ENCODE data around the gene NADK. TPM values are rescaled to one million over a fixed set of nuclear protein-coding genes. Genes with fewer than 3 reads are reported as not detected.

The NADK gene
- total and polyA plus RNA-seq, 12 donors: 66.2 to 195 (median 153) TPM

DNA sequence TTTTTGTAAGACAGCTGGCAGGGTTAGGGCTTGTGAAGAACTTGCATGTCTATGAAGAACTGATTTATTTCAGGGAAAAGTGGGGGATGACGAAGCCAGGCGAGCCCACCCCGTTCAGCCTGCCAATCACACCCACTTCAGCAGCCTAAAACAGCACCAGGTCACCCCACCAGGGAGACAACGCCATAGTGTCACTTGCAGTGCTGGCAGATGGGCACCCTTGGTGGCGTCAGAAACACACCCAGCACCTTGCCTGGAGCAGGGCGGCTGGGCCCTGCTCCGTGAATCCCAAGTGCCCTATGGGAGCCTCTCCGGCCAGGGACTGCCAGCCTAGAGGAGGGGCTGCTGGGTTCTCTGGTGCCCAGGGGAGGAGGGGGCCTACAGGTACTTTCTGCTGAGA lies 5.0 kb upstream of the NADK start:
- TF ChIP-seq, protein P1, sequence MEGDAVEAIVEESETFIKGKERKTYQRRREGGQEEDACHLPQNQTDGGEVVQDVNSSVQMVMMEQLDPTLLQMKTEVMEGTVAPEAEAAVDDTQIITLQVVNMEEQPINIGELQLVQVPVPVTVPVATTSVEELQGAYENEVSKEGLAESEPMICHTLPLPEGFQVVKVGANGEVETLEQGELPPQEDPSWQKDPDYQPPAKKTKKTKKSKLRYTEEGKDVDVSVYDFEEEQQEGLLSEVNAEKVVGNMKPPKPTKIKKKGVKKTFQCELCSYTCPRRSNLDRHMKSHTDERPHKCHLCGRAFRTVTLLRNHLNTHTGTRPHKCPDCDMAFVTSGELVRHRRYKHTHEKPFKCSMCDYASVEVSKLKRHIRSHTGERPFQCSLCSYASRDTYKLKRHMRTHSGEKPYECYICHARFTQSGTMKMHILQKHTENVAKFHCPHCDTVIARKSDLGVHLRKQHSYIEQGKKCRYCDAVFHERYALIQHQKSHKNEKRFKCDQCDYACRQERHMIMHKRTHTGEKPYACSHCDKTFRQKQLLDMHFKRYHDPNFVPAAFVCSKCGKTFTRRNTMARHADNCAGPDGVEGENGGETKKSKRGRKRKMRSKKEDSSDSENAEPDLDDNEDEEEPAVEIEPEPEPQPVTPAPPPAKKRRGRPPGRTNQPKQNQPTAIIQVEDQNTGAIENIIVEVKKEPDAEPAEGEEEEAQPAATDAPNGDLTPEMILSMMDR (IDR thresholded peaks at IDR 0.05): no peak
- no peak for TF ChIP-seq POLR2A (IDR thresholded peaks at IDR 0.05)
- Histone ChIP-seq H3K36me3 (replicated peaks in 1 of 2) (peaks cover 0 to 37% of the 10 kb centered on the region in 2 donors), H3K27me3 (no peaks in the 10 kb centered on the region), H3K4me3 (no peak overlapping the region), H3K4me1 (replicated peaks in 1 of 2) (peaks cover 49 to 50% of the 10 kb centered on the region in 2 donors), H3K27ac (peak overlapping the region in 4 of 5 donors; percentile 45 to 97 (median 74)), H3K9me3 (replicated peaks in 1 of 3) (no peaks in the 10 kb centered on the region)
- intact Hi-C loops (cut with DNase I): loop anchor here in 1 of 2 donors (10.0 kb wide), 1 partner anchor 121 kb away; no protein-coding TSS in a partner anchor
- no peak for DNase-seq
- 76 to 83% (median 82%) methylated on average over 7 to 8 of the region's 8 CpGs for WGBS, 4 donors

DNA sequence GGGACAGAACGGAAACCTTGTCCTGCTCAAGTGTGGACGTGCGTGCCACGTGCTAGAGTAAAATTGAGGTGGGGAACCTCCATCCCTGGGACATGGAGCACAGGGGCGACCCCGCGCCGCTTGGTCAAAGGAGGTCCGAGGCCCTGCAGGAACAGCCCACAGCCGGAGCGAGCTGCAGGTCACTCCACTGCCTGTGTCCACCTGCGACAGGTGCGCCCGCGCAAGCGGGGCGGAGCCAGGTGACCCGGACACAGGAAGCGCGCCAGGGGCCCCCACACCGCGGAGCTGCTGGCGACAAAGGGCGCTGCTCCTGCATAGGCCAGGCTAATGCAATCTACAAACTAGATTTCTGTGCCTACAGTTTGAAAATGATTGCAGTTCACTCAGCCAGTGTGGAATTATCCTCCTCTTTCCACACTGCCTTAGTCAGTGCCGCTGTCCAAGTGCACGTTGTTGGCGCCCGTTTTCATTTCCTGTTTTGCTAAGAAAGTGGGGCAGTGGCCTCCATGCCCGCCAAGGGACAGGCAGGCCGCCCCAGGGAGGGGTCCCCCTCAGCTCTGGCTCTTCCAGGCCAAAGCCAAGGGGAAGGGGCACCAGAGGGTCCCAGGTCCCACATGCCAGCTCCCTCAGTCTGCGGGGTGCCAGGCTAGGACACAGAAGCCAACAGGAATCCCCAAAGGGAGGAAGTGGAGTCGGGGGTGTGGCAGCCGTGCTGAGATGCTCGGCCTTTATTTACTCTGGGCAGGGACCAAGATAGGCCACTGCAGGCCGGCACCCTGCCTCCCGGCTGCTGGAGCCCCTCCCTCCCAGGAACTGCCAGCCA lies 4.3 kb upstream of the NADK start:
- peak overlapping the region in 2 of 4 donors; percentile 7 to 28 for H3K4me3 ChIP-seq
- TF ChIP-seq, protein P1 (IDR thresholded peaks at IDR 0.05): no peak
- peak in 1 of 2 donors; percentile 31 for TF ChIP-seq POLR2A (IDR thresholded peaks at IDR 0.05)
- peaks cover 49 to 50% of the 10 kb centered on the region in 2 donors for H3K4me1 ChIP-seq (replicated peaks in 1 of 2)
- intact Hi-C loops (cut with DNase I): loop anchor here in 1 of 2 donors (10.0 kb wide), 1 partner anchor 122 kb away; no protein-coding TSS in a partner anchor
- WGBS, 4 donors: 2% methylated on average over 19 to 36 of the region's 36 CpGs
- H3K27me3 ChIP-seq: no peaks in the 10 kb centered on the region
- H3K36me3 ChIP-seq (replicated peaks in 1 of 2): peaks cover 0 to 29% of the 10 kb centered on the region in 2 donors
- peak in 6 of 7 donors; percentile 47 to 80 (median 69) for DNase-seq
- no peaks in the 10 kb centered on the region for H3K9me3 ChIP-seq (replicated peaks in 1 of 3)
- peak overlapping the region in 4 of 5 donors; percentile 52 to 98 (median 96) for H3K27ac ChIP-seq

DNA sequence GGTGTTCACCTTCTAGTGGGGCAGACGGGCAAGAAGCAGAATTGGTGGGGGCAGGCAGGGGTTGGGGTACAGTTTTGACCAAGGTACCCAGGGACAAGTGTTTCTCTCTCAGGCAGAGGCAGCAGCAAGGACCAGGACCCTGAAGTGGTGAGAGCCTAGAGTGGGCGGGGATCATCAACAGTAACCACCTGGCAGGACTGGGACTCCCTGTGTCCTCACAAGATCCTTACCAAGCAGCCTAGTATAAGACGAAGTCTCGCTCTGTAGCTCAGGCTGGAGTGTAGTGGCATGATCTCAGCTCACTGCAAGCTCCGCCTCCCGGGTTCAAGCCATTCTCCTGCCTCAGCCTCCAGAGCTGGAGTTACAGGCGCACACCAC lies 3.2 kb upstream of the NADK start:
- intact Hi-C loops (cut with DNase I): loop anchor here in 1 of 2 donors (10.0 kb wide), 1 partner anchor 123 kb away; no protein-coding TSS in a partner anchor
- peaks cover 0 to 19% of the 10 kb centered on the region in 2 donors for H3K36me3 ChIP-seq (replicated peaks in 1 of 2)
- peak overlapping the region; percentile 16 to 98 (median 95) for H3K27ac ChIP-seq
- H3K4me1 ChIP-seq (replicated peaks in 1 of 2): peaks cover 55 to 60% of the 10 kb centered on the region in 2 donors
- no peaks in the 10 kb centered on the region for H3K27me3 ChIP-seq
- no peaks in the 10 kb centered on the region for H3K9me3 ChIP-seq (replicated peaks in 1 of 3)
- no peak overlapping the region for H3K4me3 ChIP-seq
- 63 to 87% (median 74%) methylated on average over 3 to 7 of the region's 7 CpGs for WGBS, 4 donors
- TF ChIP-seq, protein P1 (IDR thresholded peaks at IDR 0.05): no peak
- TF ChIP-seq POLR2A (IDR thresholded peaks at IDR 0.05): no peak
- DNase-seq: no peak

All from adrenal gland (tissue), 12 donors.